GM19035 (cell line): ENCODE results near the gene RAMACL.

Source experiments
- ATAC-seq: cut with Tn5 transposase; IDR thresholded peaks from one replicate; pipeline ENCODE4 v1.9.1; 2021; ENCODE audit not compliant: unreplicated experiment

RAMACL gene

GRCh38 chr6:166618866-166619761 is 32.6 kb upstream of the RAMACL start:
- ATAC-seq: no peak

GRCh38 chr6:166618251-166618650 is 31.8 kb upstream of the RAMACL start:
- no peak for ATAC-seq

- no peak for ATAC-seq
Measured at GRCh38 chr6:166617359-166617758, 30.9 kb upstream of the RAMACL start.

- ATAC-seq: no peak
Measured at GRCh38 chr6:166616261-166617238, 30.1 kb upstream of the RAMACL start.

- no peak for ATAC-seq
Measured at GRCh38 chr6:166615059-166615770, 28.7 kb upstream of the RAMACL start.

GRCh38 chr6:166614589-166614988 is 28.1 kb upstream of the RAMACL start:
- ATAC-seq: no peak

GRCh38 chr6:166614171-166614583 is 27.7 kb upstream of the RAMACL start:
- ATAC-seq: no peak

GRCh38 chr6:166613027-166613426 is 26.5 kb upstream of the RAMACL start:
- no peak for ATAC-seq

GRCh38 chr6:166612471-166612881 is 26.0 kb upstream of the RAMACL start:
- ATAC-seq: no peak

GRCh38 chr6:166611631-166612030 is 25.2 kb upstream of the RAMACL start:
- ATAC-seq: no peak

GRCh38 chr6:166610069-166610468 is 23.6 kb upstream of the RAMACL start:
- ATAC-seq: no peak

GRCh38 chr6:166608774-166609173 is 22.3 kb upstream of the RAMACL start:
- ATAC-seq: no peak

- no peak for ATAC-seq
Measured at GRCh38 chr6:166605752-166606151, 19.3 kb upstream of the RAMACL start.

GRCh38 chr6:166604911-166605310 is 18.4 kb upstream of the RAMACL start:
- ATAC-seq: no peak

GRCh38 chr6:166604328-166604727 is 17.9 kb upstream of the RAMACL start:
- no peak for ATAC-seq

GRCh38 chr6:166603043-166603690 is 16.7 kb upstream of the RAMACL start:
- no peak for ATAC-seq

GRCh38 chr6:166601956-166602355 is 15.5 kb upstream of the RAMACL start:
- no peak for ATAC-seq

- ATAC-seq: no peak
Measured at GRCh38 chr6:166600931-166601330, 14.5 kb upstream of the RAMACL start.

GRCh38 chr6:166599205-166599604 is 12.7 kb upstream of the RAMACL start:
- ATAC-seq: no peak

- no peak for ATAC-seq
Measured at GRCh38 chr6:166598441-166599138, 12.1 kb upstream of the RAMACL start.
